Hematopoietic multipotent progenitor cell treated with erythropoietin and hydrocortisone succinate and interleukin-3 and kit ligand, for 4 days (in vitro differentiated cells): ENCODE results near the gene STXBP3.
"Not testable (repeated sequence)": the region's sequence is repeated elsewhere in the genome, so short reads cannot be mapped to it uniquely, and the experiment has no call there.

Experiments used
- DNase-seq: peaks from one replicate; pipeline ENCODE4 v3.0.0-alpha.2; 2015

Gene STXBP3

GRCh38 chr1:108732398-108732797 is 14.1 kb upstream of the STXBP3 start:
- no peak for DNase-seq

- DNase-seq: no peak
These were observed 12.2 kb upstream of the STXBP3 start for GRCh38 chr1:108734171-108734865.

- DNase-seq: no peak
These were observed 4.2 kb upstream of the STXBP3 start for GRCh38 chr1:108742253-108742652.

GRCh38 chr1:108745980-108746381 is 493 bp upstream of the STXBP3 start:
- DNase-seq: no peak

GRCh38 chr1:108747171-108747850 is 837 bp downstream of the STXBP3 start:
- DNase-seq: peak; percentile 93

- peak; percentile 64 for DNase-seq
These were observed 1.4 kb downstream of the STXBP3 start for GRCh38 chr1:108747898-108748297.

GRCh38 chr1:108749081-108749480 is 2.6 kb downstream of the STXBP3 start:
- no peak for DNase-seq

GRCh38 chr1:108750476-108751181 is 4.2 kb downstream of the STXBP3 start:
- DNase-seq: no peak

GRCh38 chr1:108753363-108753762 is 6.9 kb downstream of the STXBP3 start:
- no peak for DNase-seq

GRCh38 chr1:108758796-108759195 is 12.3 kb downstream of the STXBP3 start:
- DNase-seq: no peak

- no peak for DNase-seq
These were observed 20.6 kb downstream of the STXBP3 start for GRCh38 chr1:108767115-108767514.

GRCh38 chr1:108767708-108768107 is 21.2 kb downstream of the STXBP3 start:
- no peak for DNase-seq

- no peak for DNase-seq
These were observed 31.4 kb downstream of the STXBP3 start for GRCh38 chr1:108777839-108778238.

GRCh38 chr1:108779455-108779854 is 33.0 kb downstream of the STXBP3 start:
- no peak for DNase-seq

GRCh38 chr1:108780937-108781574 is 34.6 kb downstream of the STXBP3 start:
- DNase-seq: peak; percentile 53

- not testable (repeated sequence) for DNase-seq
These were observed 35.1 kb downstream of the STXBP3 start for GRCh38 chr1:108781575-108781944.

- DNase-seq: no peak
These were observed 38.8 kb downstream of the STXBP3 start for GRCh38 chr1:108785264-108785663.

GRCh38 chr1:108785880-108786279 is 39.4 kb downstream of the STXBP3 start:
- DNase-seq: no peak

GRCh38 chr1:108791790-108792189 is 45.3 kb downstream of the STXBP3 start:
- DNase-seq: no peak

- no peak for DNase-seq
These were observed 45.9 kb downstream of the STXBP3 start for GRCh38 chr1:108792420-108792819.

GRCh38 chr1:108799001-108799400 is 52.5 kb downstream of the STXBP3 start:
- DNase-seq: no peak

GRCh38 chr1:108801101-108801500 is 54.6 kb downstream of the STXBP3 start:
- DNase-seq: no peak

- DNase-seq: no peak
These were observed 57.1 kb downstream of the STXBP3 start for GRCh38 chr1:108803548-108803947.

GRCh38 chr1:108808438-108808837 is 62.0 kb downstream of the STXBP3 start:
- no peak for DNase-seq
